AG09319 (cell line): ENCODE results near the gene SLC1A7.

Experiments
- DNase-seq: peaks from one replicate; pipeline ENCODE4 v3.0.0-alpha.2; 2010; ENCODE audit warnings: low read depth; ENCODE audit errors: extremely low read depth
- CTCF ChIP-seq: IDR thresholded peaks from 2 replicates; pipeline ENCODE4 v1.5.1; 2011; ENCODE audit warnings: low read depth, mild to moderate bottlenecking, inconsistent platforms, low read length, moderate library complexity

SLC1A7 gene

DNA sequence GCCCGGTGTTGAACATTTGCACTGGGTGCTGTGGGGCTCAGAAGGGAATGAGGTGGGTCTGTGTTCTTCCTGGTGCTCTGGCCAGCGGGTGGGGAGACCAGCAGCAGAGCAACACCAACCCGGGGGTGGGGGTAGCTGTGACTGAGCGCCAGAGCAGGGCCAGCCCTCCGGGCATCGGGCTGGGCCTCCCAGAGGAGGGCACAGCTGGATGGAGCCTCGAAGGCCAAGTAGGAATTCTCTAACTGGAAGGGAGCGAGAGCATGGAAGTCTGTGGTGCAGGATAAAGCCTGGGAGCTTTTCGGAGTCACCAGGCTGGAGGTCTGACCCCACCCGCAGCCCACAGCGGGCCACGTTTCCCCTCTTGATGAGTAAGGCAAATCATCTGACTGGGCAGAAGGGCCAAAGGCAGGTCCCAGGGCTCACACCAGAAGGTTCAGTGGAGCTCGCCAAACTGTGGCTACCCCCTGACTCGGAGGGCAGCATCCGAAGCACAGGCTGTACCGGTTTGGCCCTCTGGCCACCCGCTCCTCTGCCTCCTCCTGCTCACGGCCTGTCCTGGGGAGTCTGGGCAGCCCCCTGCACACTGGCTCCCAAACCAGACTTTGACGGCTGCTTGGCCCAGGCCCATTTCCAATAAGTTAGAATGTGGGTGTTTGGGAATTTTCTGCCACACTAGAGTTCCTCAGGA lies 18.8 kb downstream of the SLC1A7 start:
- no peak for TF ChIP-seq CTCF
- no peak for DNase-seq

DNA sequence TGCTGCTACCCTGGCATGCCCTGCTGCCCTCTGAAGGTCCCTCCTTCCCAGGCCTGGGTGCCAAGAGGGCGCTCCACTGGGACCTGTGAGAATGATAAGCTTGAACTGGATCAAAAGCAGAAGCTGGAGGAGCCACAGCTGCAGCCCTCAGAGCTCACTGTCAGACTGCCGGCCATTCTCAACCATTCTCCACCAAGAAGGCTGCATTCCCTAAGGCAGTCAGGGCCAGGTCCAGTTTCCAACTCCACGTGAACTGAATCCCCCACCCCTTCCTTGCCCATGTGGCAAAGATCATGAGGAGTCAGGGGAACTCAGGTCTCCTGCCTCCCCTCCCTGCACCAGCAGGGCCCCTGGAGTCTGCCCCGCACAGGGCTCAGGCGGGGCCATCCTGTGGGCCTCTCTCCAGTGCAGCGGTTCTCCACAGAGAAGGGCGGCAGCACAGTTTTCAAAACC lies 19.5 kb downstream of the SLC1A7 start:
- no peak for TF ChIP-seq CTCF
- DNase-seq: no peak

GRCh38 chr1:53122201-53122885 lies 20.1 kb downstream of the SLC1A7 start:
- TF ChIP-seq CTCF: no peak

DNA sequence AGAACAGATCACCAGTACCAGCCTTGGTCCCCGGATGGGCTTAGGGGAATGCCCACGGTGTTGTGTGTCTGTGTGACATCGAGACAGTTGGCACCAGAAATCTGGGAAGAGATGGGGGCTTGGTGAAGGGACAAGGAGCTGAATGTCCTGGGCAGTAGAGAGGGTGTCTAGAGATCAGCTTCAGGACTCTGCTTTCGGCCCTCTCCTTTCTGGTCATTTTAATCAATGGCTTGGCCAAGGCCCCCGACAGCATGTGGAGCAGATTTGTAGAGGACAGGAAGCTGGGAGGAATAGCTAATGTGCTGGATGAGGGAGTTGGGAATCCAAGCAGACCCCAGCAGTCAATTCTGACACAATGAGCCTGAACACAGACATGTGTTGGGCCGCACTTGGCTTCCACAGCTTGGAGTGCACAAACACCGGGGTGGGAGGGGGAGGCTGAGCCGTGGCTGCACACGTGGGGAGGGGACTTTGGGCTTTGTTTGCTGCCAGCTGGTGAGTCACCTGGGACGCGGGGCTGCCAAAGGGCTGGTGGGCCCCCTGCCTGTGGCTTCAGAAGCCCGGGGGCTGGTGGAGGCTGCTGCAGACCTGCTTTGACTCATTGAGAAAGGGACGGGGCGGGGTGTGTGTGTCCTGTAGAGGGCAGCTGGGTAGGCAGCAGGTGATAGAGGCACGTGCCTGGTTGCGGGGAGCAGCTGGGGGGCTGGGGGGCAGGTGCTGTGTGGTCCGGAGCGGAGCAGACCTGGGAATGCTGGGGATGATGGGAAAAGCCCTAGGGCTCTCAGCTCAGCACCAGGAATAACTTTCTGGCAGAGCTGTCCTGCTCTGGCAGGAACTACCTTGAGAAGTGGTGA lies 20.9 kb downstream of the SLC1A7 start:
- DNase-seq: no peak
- TF ChIP-seq CTCF: no peak; the same call in 1 of the 2 replicates

More at GRCh38 chr1:53122201-53122885, 20.1 kb downstream of the SLC1A7 start:
- no peak for DNase-seq

DNA sequence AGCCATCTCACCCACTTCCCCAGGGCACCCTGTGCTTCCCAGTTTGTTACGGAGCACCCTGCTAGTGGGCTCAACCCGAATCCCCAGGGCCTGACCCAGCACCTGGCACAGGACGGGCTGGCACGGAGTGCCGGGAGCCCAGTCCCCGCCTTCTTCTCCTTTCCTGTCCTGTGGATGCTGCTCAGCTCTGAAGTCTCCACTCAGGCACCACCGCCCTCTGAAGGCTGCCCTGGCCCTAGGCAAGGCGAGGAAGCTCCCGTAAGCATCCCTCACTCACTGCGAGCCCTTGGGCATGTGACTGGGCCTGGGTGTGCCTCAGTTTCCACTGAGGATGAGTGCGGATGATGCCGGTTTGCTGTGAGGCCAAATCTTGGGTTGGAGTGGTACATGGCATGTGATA lies 21.8 kb downstream of the SLC1A7 start:
- no peak for DNase-seq
- no peak for TF ChIP-seq CTCF

GRCh38 chr1:53117836-53118235 lies 24.6 kb downstream of the SLC1A7 start:
- no peak for TF ChIP-seq CTCF
- no peak for DNase-seq
